K562 (cell line): Measurements from ENCODE around the gene NISCH. TPM values are rescaled to one million over a fixed set of nuclear protein-coding genes. Genes with fewer than 3 reads are reported as not detected.

Experiments used
- ATAC-seq: fragments of 200-7000 bp; cut with Tn5 transposase; 3 replicates; pipeline ENCODE4 v1.9.1; 2020; ENCODE audit warnings: moderate library complexity
- BruUV-seq: library from RNA; stranded (reverse); fragments of 400-500 nt; replicated peaks from 2 replicates; lab custom pipeline; 2021; lab: Mats Ljungman, UMichigan
- CTCF ChIA-PET: fragments of 300-600 bp; formaldehyde crosslinking; extraction: SDS; loops from one replicate; lab custom pipeline; 2021; ENCODE audit warnings: low intra/inter-chr PET ratio; lab: Yijun Ruan, JAX
- POLR2A ChIA-PET: fragments of 300-600, 350-650 bp; sonication (Branson Sonifier 250); formaldehyde crosslinking; extraction: SDS; loops from one replicate; lab custom pipeline; 2021; ENCODE audit warnings: antibody characterized with exemption, inconsistent platforms; lab: Yijun Ruan, JAX
- DNase-seq, 4 experiments: peaks; one replicate each; pipeline versions ENCODE4 v3.0.0 to v3.0.0-alpha.2; 2011 to 2018; ENCODE audit warnings: low spot score in 3 of 4, mixed read lengths in 3 of 4; ENCODE audit errors: extremely low read depth in 1 of 4
- FAIRE-seq: peaks from 2 replicates; lab custom pipeline; 2011; peaks lifted over from hg19 to GRCh38; lab: Jason Lieb, UNC
- H2AFZ ChIP-seq: 2 replicates; pipeline ENCODE4 v1.6.0; 2011; ENCODE audit warnings: low read depth, low read length, control low read depth, inconsistent platforms
- H3K27ac ChIP-seq: fragments of 200-600 bp; 3 replicates; pipeline ENCODE4 v1.8.0; 2011; ENCODE audit warnings: low read depth, mild to moderate bottlenecking, control low read depth, inconsistent platforms, low read length, moderate library complexity, mixed read lengths; ENCODE audit errors: extremely low read depth
- H3K27me3 ChIP-seq, 2 experiments: fragments of 300-600 bp in 1 of 2; 2 replicates in 1 of 2; 3 replicates in 1 of 2; pipeline versions ENCODE4 v1.6.0 to v1.8.0; 2011; ENCODE audit warnings: inconsistent platforms in 2 of 2, low read length in 2 of 2, mild to moderate bottlenecking in 1 of 2, mixed read lengths in 1 of 2, moderate library complexity in 1 of 2; ENCODE audit not compliant: control insufficient read depth in 2 of 2, insufficient read depth in 2 of 2
- H3K36me3 ChIP-seq: fragments of 300-600 bp; 3 replicates; pipeline ENCODE4 v1.8.0; 2011; ENCODE audit warnings: mild to moderate bottlenecking, low read length, inconsistent platforms; ENCODE audit not compliant: control insufficient read depth, insufficient read depth
- H3K4me1 ChIP-seq, 2 experiments: fragments of 200-600 bp in 1 of 2; replicated peaks in 1 of 2; 2 replicates in 1 of 2; 3 replicates in 1 of 2; pipeline versions ENCODE4 v1.5.1 to v1.8.0; 2011; ENCODE audit warnings: inconsistent platforms in 2 of 2, low read length in 2 of 2, mild to moderate bottlenecking in 1 of 2, mixed read lengths in 1 of 2, moderate library complexity in 1 of 2; ENCODE audit not compliant: control insufficient read depth in 2 of 2, insufficient read depth in 2 of 2
- H3K4me2 ChIP-seq: 2 replicates; pipeline ENCODE4 v1.6.1; 2011; ENCODE audit warnings: low read length, control low read depth, inconsistent platforms, mixed read lengths; ENCODE audit not compliant: insufficient read depth
- H3K4me3 ChIP-seq: fragments of 200-600 bp; sonication (generic), shearing (Covaris generic); 2 replicates; pipeline ENCODE4 v1.5.1; 2016; ENCODE audit warnings: control low read depth, inconsistent platforms
- H3K79me2 ChIP-seq: fragments of 200-600 bp; 3 replicates; pipeline ENCODE4 v1.8.0; 2011; ENCODE audit warnings: low read length, inconsistent platforms; ENCODE audit not compliant: control insufficient read depth, insufficient read depth
- H3K9ac ChIP-seq, 2 experiments: 2 replicates each; pipeline versions ENCODE4 v1.6.0 to v1.6.1; 2011; ENCODE audit warnings: low read depth in 2 of 2, low read length in 2 of 2, control low read depth in 1 of 2, inconsistent platforms in 1 of 2, mild to moderate bottlenecking in 1 of 2, mixed read lengths in 1 of 2; ENCODE audit not compliant: insufficient read depth in 1 of 2
- H3K9me1 ChIP-seq: one replicate; pipeline ENCODE4 v1.6.0; 2011; ENCODE audit warnings: inconsistent platforms, mild to moderate bottlenecking, low read length, moderate library complexity; ENCODE audit not compliant: control insufficient read depth, insufficient read depth
- H3K9me3 ChIP-seq: replicated peaks from 2 replicates; pipeline ENCODE4 v1.5.1; 2011; ENCODE audit warnings: low read depth, low read length, inconsistent platforms; ENCODE audit not compliant: control insufficient read depth, insufficient read depth
- H4K20me1 ChIP-seq: replicated peaks from 2 replicates; pipeline ENCODE4 v1.6.1; 2011; ENCODE audit warnings: low read length, inconsistent platforms, mixed read lengths; ENCODE audit not compliant: control insufficient read depth, insufficient read depth
- JUN ChIP-seq, 2 experiments: sonication (generic) in 1 of 2; formaldehyde crosslinking in 1 of 2; IDR thresholded peaks; 2 replicates each; pipeline versions ENCODE4 v1.6.1 to v1.8.0; 2012 to 2022; ENCODE audit warnings: borderline replicate concordance in 2 of 2, mild to moderate bottlenecking in 2 of 2, improper control_type of control experiment in 1 of 2, low read depth in 1 of 2, low read length in 1 of 2, missing genetic modification reagents in 1 of 2
- KLF1 ChIP-seq: fragments of 450-650 bp; IDR thresholded peaks from 2 replicates; pipeline ENCODE4 v1.6.1; 2016; ENCODE audit warnings: missing genetic modification characterization, missing compliant biosample characterization
- NFIC ChIP-seq: fragments of 450-650 bp; IDR thresholded peaks from 2 replicates; pipeline ENCODE4 v1.6.1; 2017; ENCODE audit warnings: mild to moderate bottlenecking, inconsistent platforms
- PTTG1 ChIP-seq: fragments of 450-650 bp; IDR thresholded peaks from 2 replicates; pipeline ENCODE4 v1.6.1; 2016; ENCODE audit warnings: low read depth, mild to moderate bottlenecking, missing genetic modification characterization, missing compliant biosample characterization
- SPI1 ChIP-seq: IDR thresholded peaks from 2 replicates; pipeline ENCODE4 v1.6.1; 2011; ENCODE audit warnings: low read depth, low read length, control low read depth, borderline replicate concordance
- SUPT5H ChIP-seq: fragments of 450-650 bp; IDR thresholded peaks from 2 replicates; pipeline ENCODE4 v1.6.1; 2016
- WGBS: fragments of 100-300 bp; shearing (Covaris generic); methylation state at CpG from one replicate; pipeline ENCODE4 v1.1.6; 2016; ENCODE audit warnings: low coverage, mixed read lengths; ENCODE audit not compliant: insufficient coverage; ENCODE audit errors: missing lambda C conversion rate; 5-methylcytosine and 5-hydroxymethylcytosine counted together
- in situ Hi-C: fragments of 300-500 bp; cut with MboI; formaldehyde crosslinking; loops from 4 replicates; pipeline ENCODE4 v1.15.0; 2018; ENCODE audit warnings: inconsistent platforms, mixed read lengths
- intact Hi-C: fragments of 100-400 bp; cut with micrococcal nuclease; formaldehyde crosslinking; loops from 2 replicates; pipeline ENCODE4 v1.14.2; 2022
- polyA plus RNA-seq, 8 experiments: library from polyadenylated mRNA; depleted of rRNA in 4 of 8; stranded (reverse) in 5 of 8; unstranded in 3 of 8; fragments of >200 nt; fragmentation: Nextera tagmentation in 2 of 8; fragmentation: Illumina TruSeq in 1 of 8; extraction: Ambion mirVana in 2 of 8; extraction: Trizol in 1 of 8; gene quantifications; 2 replicates each; pipeline versions ENCODE4 v1.2.1 to v1.2.3, GENCODE V29; 2011 to 2014; ENCODE audit warnings: inconsistent platforms in 1 of 8, missing spikeins in 1 of 8
- total RNA-seq, 7 experiments: library from RNA; depleted of rRNA in 6 of 7; stranded (reverse); fragments of >200 nt in 6 of 7; fragmentation: Illumina TruSeq in 2 of 7; extraction: Trizol in 2 of 7; gene quantifications; 2 replicates each; pipeline versions ENCODE4 v1.2.1 to v1.2.3, GENCODE V29; 2011 to 2021; ENCODE audit warnings: low replicate concordance in 1 of 7
- TF ChIP-seq, protein P1 (sequence below): sonication (generic); formaldehyde crosslinking; IDR thresholded peaks from 2 replicates; pipeline ENCODE4 v1.8.1; 2023; ENCODE audit warnings: mild to moderate bottlenecking, missing genetic modification reagents, moderate library complexity

Gene NISCH
- total and polyA plus RNA-seq, 9 of the 15 experiments (the other 6 are each of a cell fraction or from before 2014, with no cell fraction given), result 0.44 to 43.5 (median 23.4) TPM

DNA sequence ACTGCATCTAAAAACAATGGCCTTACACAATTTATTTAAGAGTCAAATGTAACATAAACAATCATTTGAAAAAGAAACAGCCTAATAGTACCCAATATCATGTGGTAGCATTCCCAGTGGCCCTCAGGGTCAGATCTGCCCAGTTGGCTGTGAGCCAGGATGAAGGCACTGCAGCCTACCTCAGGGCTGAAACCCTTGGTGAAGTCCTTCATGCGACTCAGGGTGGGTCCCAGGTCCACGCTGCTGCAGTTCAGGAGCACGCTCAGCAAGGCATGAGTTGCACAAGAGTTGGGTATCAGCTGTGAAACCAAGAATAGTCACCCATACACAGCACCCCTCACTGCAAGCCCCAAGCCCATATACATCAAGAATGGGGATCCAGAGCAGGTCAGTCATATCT is 47.6 kb upstream of the NISCH start:
- intact Hi-C loops, result no loop called here
- POLR2A ChIA-PET, result interaction anchor here (1.6 kb wide), 1 partner anchor 10 kb away, joined by 11 read pairs; no protein-coding TSS in a partner anchor
- Histone ChIP-seq H3K9ac (no peak overlapping the region), H4K20me1 (no peaks in the 10 kb centered on the region), H3K9me3 (no peaks in the 10 kb centered on the region), H3K27me3 (no peaks in the 10 kb centered on the region), H3K27ac (no peak overlapping the region), H3K36me3 (peaks cover 65% of the 10 kb centered on the region), H3K4me1 (peaks cover 11 to 14% of the 10 kb centered on the region in 2 experiments; a peak in 4 of 5 replicates), H3K4me3 (no peak overlapping the region), H3K79me2 (peaks cover 44% of the 10 kb centered on the region), H2AFZ (no peak overlapping the region), H3K9me1 (no peaks in the 10 kb centered on the region), H3K4me2 (no peak overlapping the region)
- in situ Hi-C loops, result no loop called here
- FAIRE-seq (no peak), ATAC-seq (no peak), DNase-seq (no peak)
- no TSS peak for BruUV-seq
- CTCF ChIA-PET, result no interaction called here
- WGBS, result 97% methylated on average over 3 of the region's 3 CpGs
- no peak for TF ChIP-seq KLF1 (tag)
- TF ChIP-seq NFIC, result peak; percentile 58
- TF ChIP-seq SUPT5H, result no peak
- TF ChIP-seq PTTG1 (tag), result no peak
- no peak for TF ChIP-seq JUN (IDR thresholded peaks at IDR 0.05; ENCODE audit: borderline replicate concordance, low read depth, low read length)
- no peak for TF ChIP-seq JUN (CRISPR knock-in tag; IDR thresholded peaks at IDR 0.05; ENCODE audit: borderline replicate concordance)
- TF ChIP-seq, protein P1, sequence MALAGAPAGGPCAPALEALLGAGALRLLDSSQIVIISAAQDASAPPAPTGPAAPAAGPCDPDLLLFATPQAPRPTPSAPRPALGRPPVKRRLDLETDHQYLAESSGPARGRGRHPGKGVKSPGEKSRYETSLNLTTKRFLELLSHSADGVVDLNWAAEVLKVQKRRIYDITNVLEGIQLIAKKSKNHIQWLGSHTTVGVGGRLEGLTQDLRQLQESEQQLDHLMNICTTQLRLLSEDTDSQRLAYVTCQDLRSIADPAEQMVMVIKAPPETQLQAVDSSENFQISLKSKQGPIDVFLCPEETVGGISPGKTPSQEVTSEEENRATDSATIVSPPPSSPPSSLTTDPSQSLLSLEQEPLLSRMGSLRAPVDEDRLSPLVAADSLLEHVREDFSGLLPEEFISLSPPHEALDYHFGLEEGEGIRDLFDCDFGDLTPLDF (CRISPR knock-in tag), result no peak
- TF ChIP-seq SPI1, result no peak
